Skeletal muscle tissue (tissue), 4 donors: ENCODE data around the gene SNTG2. TPM values are rescaled to one million over a fixed set of nuclear protein-coding genes. Genes with fewer than 3 reads are reported as not detected.

Experiments used
- H3K27ac ChIP-seq: one replicate; pipeline ENCODE4 v1.7.0; 2013; ENCODE audit warnings: mild to moderate bottlenecking, low read depth, low read length, inconsistent platforms
- H3K27me3 ChIP-seq, 3 donors: one replicate each; pipeline ENCODE4 v1.7.0; 2013; ENCODE audit warnings: low read length in 3 of 3; ENCODE audit not compliant: control insufficient read depth in 3 of 3, insufficient read depth in 3 of 3
- H3K36me3 ChIP-seq, 3 donors: one replicate each; pipeline ENCODE4 v1.7.0; 2013; ENCODE audit warnings: low read length in 3 of 3; ENCODE audit not compliant: control insufficient read depth in 3 of 3, insufficient read depth in 3 of 3
- H3K4me1 ChIP-seq, 3 donors: one replicate each; pipeline ENCODE4 v1.7.0; 2013; ENCODE audit warnings: low read length in 3 of 3, mild to moderate bottlenecking in 3 of 3; ENCODE audit not compliant: control insufficient read depth in 3 of 3, insufficient read depth in 3 of 3
- H3K4me3 ChIP-seq, 3 donors: one replicate each; pipeline ENCODE4 v1.7.0; 2013; ENCODE audit warnings: low read length in 3 of 3
- H3K9ac ChIP-seq, 3 donors: one replicate each; pipeline ENCODE4 v1.7.0; 2013; ENCODE audit warnings: low read length in 3 of 3, mild to moderate bottlenecking in 3 of 3, moderate library complexity in 2 of 3, low read depth in 1 of 3
- H3K9me3 ChIP-seq, 3 donors: one replicate each; pipeline ENCODE4 v1.7.0; 2013; ENCODE audit warnings: low read length in 3 of 3; ENCODE audit not compliant: control insufficient read depth in 3 of 3
- total RNA-seq: library from RNA; depleted of rRNA; stranded (reverse); fragments of >200 nt; gene quantifications from one replicate; pipeline ENCODE4 v1.2.3, GENCODE V29; 2014
- donor health status: Osteomylitis.

SNTG2 gene
- total RNA-seq, 1 donor from 2014 or later: under 0.01 TPM

DNA sequence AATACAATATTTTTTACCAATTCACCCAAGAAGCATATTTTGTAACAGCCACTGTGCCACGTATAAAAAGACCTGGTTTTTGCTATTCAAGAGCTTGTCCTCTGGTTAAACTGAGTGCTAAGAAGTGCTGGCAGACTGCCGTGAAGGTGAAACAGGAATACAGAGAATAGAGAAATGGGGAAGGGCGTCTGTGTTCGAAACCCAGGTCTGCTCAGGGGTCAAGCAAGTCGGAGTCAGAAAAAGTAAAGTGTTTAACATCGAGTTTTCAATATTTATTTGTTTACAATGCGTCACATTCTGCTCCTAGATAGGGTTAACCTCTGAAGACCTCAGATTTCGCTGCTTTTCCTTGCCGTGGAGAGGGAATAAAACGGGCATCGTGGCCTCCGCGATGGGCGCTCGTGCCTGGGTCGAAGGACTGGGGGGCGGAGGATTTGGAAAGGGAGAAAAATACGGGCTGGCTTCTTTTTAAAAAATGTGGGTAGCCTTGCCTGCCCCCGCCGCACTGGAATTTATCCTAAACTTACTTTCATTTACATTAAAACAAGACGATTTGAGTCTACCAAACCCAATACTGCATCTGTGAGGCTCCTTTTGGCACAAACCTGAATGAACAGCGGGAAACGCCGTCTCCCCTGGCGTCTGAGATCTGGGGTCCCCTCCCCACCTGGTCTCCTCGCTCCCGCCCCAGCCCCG, 1.1 kb upstream of the SNTG2 start:
- H3K9ac ChIP-seq: no peak overlapping the region
- H3K4me3 ChIP-seq: peak overlapping the region; percentile 29 to 59 (median 32)
- H3K27ac ChIP-seq: no peak overlapping the region
- no peaks in the 10 kb centered on the region for H3K36me3 ChIP-seq
- H3K4me1 ChIP-seq: peaks cover 0 to 3% (median 0%) of the 10 kb centered on the region in 3 donors
- H3K9me3 ChIP-seq: peaks cover 0 to 6% (median 0%) of the 10 kb centered on the region in 3 donors
- H3K27me3 ChIP-seq: peaks cover 22 to 40% (median 36%) of the 10 kb centered on the region in 3 donors

DNA sequence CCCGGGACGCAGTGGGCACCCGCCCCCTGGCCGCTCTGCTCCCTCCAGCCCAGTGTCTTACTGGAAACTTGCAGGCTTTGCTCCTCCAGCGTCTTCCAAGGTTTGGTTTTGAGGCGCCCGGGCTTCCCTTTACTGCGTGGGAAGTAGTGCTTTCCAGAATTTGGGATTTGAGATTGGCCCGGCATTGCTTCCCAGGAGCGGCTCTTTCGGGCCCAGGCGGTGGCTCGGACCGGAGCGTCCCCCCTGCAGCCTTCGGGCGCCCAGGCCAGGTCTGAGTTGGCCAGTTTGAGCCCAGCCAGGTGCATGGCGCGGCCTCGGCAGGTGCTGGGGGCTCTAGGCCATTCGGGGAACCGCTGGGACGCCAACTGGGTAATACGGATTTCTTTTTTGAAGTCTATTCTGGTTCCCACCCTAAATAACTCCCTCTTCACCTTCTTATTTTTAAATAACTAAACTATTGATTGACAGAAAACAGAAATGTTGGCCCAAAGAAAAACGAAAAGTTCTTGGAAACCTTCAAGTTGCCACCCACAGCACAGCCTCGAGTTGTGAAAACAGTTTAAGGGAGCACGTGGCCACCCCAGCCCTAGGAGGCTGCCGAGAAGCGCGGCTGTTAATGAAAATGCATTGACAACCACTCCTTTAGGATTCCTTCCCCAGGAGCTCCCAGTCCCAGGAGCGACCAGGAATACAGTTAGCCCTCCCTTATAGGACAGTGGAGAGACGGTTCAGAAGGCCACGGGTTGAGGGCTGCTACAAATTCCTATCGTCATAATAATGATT, 766 bp downstream of the SNTG2 start:
- no peak overlapping the region for H3K27ac ChIP-seq
- no peaks in the 10 kb centered on the region for H3K36me3 ChIP-seq
- H3K4me1 ChIP-seq: peaks cover 0 to 3% (median 0%) of the 10 kb centered on the region in 3 donors
- H3K9ac ChIP-seq: no peak overlapping the region
- H3K27me3 ChIP-seq: peaks cover 22 to 37% (median 36%) of the 10 kb centered on the region in 3 donors
- H3K9me3 ChIP-seq: no peaks in the 10 kb centered on the region
- no peak overlapping the region for H3K4me3 ChIP-seq

DNA sequence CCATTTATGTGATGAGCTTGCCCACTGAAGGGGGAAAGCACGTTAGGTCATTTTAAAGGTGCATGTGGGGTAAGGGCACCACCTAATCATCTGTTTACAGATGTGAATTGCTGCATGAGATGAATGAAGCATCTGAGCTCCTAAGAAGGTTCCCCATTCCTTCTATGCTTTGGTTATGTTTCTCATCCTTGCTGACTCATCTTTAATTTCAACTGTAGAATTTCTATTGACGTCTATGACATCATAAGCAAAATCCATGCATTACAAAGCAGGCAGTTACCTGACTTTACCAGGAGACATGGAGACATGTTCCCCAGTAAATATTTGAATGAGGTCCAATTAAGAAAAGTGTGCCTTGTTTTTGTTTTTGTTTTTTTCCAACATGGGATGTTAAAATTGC, 2.8 kb downstream of the SNTG2 start:
- Histone ChIP-seq H3K4me1 (peaks cover 0 to 3% (median 2%) of the 10 kb centered on the region in 3 donors), H3K36me3 (no peaks in the 10 kb centered on the region), H3K9ac (no peak overlapping the region), H3K27ac (no peak overlapping the region), H3K27me3 (peaks cover 16 to 27% (median 25%) of the 10 kb centered on the region in 3 donors), H3K9me3 (no peaks in the 10 kb centered on the region), H3K4me3 (no peak overlapping the region)

DNA sequence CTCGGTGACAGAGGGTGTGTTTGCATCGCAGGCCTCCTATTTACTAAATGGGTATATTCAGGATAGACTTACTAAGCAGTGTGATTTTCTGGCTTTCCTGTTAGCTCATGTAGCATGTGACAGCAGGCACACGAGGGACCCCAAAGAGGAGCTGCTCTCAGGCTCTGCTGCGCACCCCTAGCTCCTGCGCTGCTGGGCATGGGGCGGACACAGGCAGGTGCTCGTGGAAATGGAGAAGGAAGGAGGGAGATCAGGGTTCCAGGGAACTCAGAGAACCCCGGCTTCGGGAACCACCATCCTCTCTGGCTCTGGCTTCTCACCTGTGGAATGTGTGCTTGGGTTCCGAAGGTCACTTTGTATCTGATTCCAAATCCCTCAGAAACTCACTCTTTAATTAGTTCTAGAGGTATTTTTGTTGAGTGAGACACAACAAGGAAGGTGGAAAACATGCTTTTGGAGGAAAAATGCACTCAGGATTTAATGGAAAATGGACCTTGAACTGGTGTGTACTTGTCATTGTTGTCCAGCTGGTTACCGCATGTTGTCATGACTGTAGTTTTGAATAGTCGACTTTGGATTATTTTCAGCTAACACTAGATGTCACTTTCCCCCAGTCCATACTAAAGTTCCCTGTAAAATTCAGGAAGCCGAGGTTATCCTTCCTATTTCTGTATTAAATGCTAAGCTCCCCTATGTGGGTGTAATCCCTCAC, 3.5 kb downstream of the SNTG2 start:
- peaks cover 0 to 3% (median 2%) of the 10 kb centered on the region in 3 donors for H3K4me1 ChIP-seq
- no peaks in the 10 kb centered on the region for H3K36me3 ChIP-seq
- H3K9ac ChIP-seq: no peak overlapping the region
- no peak overlapping the region for H3K4me3 ChIP-seq
- H3K9me3 ChIP-seq: no peaks in the 10 kb centered on the region
- H3K27ac ChIP-seq: no peak overlapping the region
- peaks cover 16 to 27% (median 18%) of the 10 kb centered on the region in 3 donors for H3K27me3 ChIP-seq

DNA sequence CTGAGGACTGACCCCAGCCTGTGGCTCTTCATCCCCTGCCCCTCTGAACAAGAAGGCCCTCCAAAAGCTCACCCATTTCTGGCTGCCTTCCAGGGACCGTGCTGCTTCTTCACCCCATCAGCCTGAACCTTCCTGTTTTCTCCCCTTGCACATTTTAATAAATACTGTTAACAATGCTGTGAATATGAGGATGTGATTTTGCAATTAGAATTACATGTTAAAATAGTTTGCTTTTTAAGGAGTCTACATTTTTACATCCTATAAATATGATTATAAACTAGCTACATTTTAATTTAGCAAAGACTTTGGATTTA, 4.0 kb downstream of the SNTG2 start:
- H3K36me3 ChIP-seq: no peaks in the 10 kb centered on the region
- H3K4me1 ChIP-seq: peaks cover 0 to 2% (median under 1%) of the 10 kb centered on the region in 3 donors
- no peak overlapping the region for H3K27ac ChIP-seq
- H3K9me3 ChIP-seq: no peaks in the 10 kb centered on the region
- H3K27me3 ChIP-seq: peaks cover 11 to 26% (median 13%) of the 10 kb centered on the region in 3 donors
- no peak overlapping the region for H3K9ac ChIP-seq
- no peak overlapping the region for H3K4me3 ChIP-seq

DNA sequence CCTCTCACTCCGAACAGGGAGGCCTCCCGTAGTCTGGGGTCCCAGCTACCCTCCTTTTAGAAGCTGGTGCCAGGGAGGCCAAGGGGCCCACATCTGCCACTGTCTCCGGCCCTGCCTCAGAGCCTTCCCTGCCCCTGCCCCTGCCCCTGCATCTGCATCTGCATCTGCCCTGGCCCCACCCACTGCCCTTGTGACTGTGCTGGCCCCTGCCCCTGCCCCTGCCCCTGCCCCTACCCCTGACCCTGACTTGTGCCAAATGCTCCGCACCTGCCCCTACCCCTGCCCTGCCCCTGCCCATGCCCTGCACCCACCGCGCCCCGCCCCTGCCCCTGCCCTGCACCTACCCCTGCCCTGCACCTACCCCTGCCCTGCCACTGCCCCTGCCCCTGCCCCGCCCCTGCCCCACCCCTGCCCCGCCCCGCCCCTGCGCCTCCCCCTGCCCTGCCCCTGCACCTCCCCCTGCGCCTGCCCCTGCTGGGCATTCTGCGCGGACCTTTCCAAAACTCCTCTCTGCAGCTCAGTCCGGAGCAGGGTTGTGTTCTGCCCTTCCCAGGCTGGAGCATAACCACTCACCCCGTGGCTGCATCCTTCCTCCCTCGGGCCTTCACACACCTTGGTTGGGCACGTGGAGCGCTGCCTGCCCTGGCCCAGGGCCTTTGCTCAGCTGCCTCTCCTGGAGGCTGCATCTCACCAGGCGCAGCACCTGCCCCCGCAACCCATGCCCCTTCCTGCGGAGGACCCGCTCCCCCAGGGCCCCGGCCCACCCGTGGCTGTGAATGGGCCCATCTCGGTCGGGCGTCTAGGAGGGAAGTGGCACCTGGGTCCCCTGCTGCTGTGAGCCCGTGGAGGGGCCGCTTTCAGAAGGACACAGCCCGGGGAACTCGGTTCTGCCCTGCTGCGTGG, 5.4 kb downstream of the SNTG2 start:
- Histone ChIP-seq H3K4me3 (no peak overlapping the region), H3K27me3 (peaks cover 8 to 28% (median 12%) of the 10 kb centered on the region in 3 donors), H3K36me3 (no peaks in the 10 kb centered on the region), H3K9ac (no peak overlapping the region), H3K27ac (no peak overlapping the region), H3K4me1 (peaks cover 0 to 2% (median 0%) of the 10 kb centered on the region in 3 donors), H3K9me3 (no peaks in the 10 kb centered on the region)

DNA sequence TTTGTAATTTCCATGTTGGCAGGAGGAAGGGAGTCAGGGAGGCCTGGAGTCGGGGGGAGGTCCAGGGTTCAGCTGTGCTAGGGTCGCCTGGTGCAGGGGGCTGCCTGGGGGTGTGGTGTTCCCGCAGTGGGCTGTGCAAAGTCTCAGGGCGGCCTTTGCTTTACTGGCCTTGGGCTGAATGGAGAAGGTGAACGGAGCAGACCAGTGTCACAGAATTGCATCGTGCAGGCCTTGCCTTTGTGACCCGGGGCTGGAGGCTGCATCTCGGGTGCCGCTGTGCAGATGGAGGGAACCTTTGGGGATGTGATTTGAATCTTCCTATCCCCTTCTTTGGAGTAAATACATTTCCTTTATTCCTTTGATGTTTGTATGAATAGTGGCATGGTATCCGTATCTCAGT, 8.8 kb downstream of the SNTG2 start:
- Histone ChIP-seq H3K4me3 (no peak overlapping the region), H3K27ac (no peak overlapping the region), H3K9me3 (no peaks in the 10 kb centered on the region), H3K9ac (no peak overlapping the region), H3K4me1 (peaks cover 0 to 2% (median 0%) of the 10 kb centered on the region in 3 donors), H3K36me3 (no peaks in the 10 kb centered on the region), H3K27me3 (peaks cover 0 to 14% (median 0%) of the 10 kb centered on the region in 3 donors)

DNA sequence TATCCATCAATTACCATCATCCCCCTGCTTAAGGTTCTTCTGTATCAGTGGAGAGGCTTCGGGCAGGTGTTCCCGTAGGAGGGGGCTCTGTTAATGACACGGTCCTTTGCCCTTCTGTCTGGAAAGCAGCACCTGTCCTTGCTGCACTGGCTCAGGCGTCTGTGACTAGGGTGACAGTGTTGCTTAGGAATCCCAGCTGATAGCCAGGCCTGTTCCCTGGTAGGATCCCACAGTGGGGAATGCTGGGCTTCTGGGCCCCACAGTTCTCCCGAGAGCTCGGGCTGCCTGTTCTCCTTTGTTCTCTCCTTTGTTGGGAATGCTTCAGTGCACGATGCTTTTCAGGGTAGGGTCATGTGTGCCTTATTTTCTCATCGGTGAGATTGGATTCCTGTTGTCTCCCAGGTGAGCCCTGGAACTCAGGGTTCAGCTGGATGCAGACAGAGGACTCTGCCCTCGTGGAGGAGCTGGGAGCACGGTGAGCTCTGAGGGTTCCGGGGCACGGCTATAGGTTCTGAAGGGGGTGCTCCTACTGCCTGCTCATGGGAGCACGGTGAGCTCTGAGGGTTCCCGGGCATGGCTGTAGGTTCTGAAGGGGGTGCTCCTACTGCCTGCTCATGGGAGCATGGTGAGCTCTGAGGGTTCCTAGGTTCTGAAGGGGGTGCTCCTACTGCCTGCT, 9.6 kb downstream of the SNTG2 start:
- Histone ChIP-seq H3K36me3 (no peaks in the 10 kb centered on the region), H3K4me3 (no peak overlapping the region), H3K9me3 (no peaks in the 10 kb centered on the region), H3K27ac (no peak overlapping the region), H3K9ac (no peak overlapping the region), H3K4me1 (peaks cover 0 to 2% (median 0%) of the 10 kb centered on the region in 3 donors), H3K27me3 (peaks cover 0 to 14% (median 0%) of the 10 kb centered on the region in 3 donors)

DNA sequence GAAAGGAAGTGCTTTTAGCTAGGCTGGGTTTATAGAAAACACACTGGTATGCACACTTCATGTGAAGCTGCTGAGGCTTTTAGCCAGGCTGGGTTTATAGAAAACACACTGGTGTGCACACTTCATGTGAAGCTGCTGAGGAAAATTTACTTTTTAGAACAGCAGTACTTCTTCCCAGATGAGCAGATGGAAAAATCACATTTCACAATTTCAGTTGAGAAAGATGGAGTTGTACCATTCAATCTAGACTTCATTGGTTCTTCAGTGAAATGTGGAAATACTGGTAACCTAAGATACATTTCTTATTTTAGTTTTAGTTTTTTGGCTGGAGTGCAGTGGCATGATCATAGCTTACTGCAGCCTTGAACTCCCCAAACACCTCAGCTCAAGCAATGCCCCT, 11.1 kb downstream of the SNTG2 start:
- Histone ChIP-seq H3K27ac (no peak overlapping the region), H3K4me1 (peaks cover 0 to 2% (median 0%) of the 10 kb centered on the region in 3 donors), H3K27me3 (peaks cover 0 to 18% (median 0%) of the 10 kb centered on the region in 3 donors), H3K36me3 (no peaks in the 10 kb centered on the region), H3K9me3 (no peaks in the 10 kb centered on the region), H3K9ac (no peak overlapping the region), H3K4me3 (no peak overlapping the region)
